Progenitor cell of endocrine pancreas (in vitro differentiated cells): ENCODE results near the gene RFX1. TPM values are rescaled to one million over a fixed set of nuclear protein-coding genes. Genes with fewer than 3 reads are reported as not detected.

Source experiments
- DNase-seq: peaks from one replicate; pipeline ENCODE4 v3.0.0; 2021; ENCODE audit warnings: low spot score; ENCODE audit not compliant: unreplicated experiment
- H3K27ac Mint-ChIP-seq: 2 replicates; pipeline ENCODE4 v1.8.0; 2021; ENCODE audit warnings: mild to moderate bottlenecking, moderate library complexity, mixed read lengths
- H3K27me3 Mint-ChIP-seq: 2 replicates; pipeline ENCODE4 v1.8.0; 2021; ENCODE audit warnings: mixed read lengths
- H3K36me3 Mint-ChIP-seq: 2 replicates; pipeline ENCODE4 v1.8.0; 2022; ENCODE audit warnings: mixed read lengths; ENCODE audit not compliant: insufficient read depth
- H3K4me1 Mint-ChIP-seq: 2 replicates; pipeline ENCODE4 v1.8.0; 2021; ENCODE audit warnings: low read depth, mixed read lengths
- H3K4me3 Mint-ChIP-seq: 2 replicates; pipeline ENCODE4 v1.8.0; 2021; ENCODE audit warnings: low read depth, mild to moderate bottlenecking, moderate library complexity, mixed read lengths
- H3K9me3 Mint-ChIP-seq: 2 replicates; pipeline ENCODE4 v1.8.0; 2021; ENCODE audit warnings: low read depth, mixed read lengths
- total RNA-seq: library from RNA; stranded (reverse); gene quantifications from 2 replicates; pipeline ENCODE4 v1.2.1, GENCODE V29; 2021
- TF ChIP-seq, protein P1 (sequence below): fragments of 200-600 bp; sonication (generic); IDR thresholded peaks from one replicate; pipeline ENCODE4 v1.5.0; 2021; ENCODE audit warnings: antibody characterized with exemption, mild to moderate bottlenecking; ENCODE audit not compliant: unreplicated experiment

The RFX1 gene
- total RNA-seq, 1 donor from 2014 or later, result 26.5 TPM

DNA sequence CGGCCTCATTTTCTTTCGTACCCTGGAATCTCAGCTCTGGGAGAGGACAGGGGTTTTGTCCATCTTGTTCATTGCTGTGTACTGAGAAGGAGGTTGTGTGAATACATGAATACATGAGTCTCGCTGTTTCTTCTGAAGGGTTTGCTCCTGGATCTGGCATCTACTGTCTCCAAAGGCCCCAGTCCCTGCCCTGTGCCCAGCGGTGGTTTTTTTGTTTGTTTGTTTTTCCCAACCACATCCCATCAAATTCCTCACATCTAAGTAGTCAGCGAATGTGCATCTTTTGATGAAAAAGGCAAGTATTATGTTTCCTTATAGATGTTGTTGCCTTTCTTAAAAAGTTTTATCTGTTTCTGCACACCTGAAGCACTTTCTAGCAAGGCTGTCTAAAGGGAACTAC is 41.3 kb downstream of the RFX1 start:
- TF ChIP-seq, protein P1, sequence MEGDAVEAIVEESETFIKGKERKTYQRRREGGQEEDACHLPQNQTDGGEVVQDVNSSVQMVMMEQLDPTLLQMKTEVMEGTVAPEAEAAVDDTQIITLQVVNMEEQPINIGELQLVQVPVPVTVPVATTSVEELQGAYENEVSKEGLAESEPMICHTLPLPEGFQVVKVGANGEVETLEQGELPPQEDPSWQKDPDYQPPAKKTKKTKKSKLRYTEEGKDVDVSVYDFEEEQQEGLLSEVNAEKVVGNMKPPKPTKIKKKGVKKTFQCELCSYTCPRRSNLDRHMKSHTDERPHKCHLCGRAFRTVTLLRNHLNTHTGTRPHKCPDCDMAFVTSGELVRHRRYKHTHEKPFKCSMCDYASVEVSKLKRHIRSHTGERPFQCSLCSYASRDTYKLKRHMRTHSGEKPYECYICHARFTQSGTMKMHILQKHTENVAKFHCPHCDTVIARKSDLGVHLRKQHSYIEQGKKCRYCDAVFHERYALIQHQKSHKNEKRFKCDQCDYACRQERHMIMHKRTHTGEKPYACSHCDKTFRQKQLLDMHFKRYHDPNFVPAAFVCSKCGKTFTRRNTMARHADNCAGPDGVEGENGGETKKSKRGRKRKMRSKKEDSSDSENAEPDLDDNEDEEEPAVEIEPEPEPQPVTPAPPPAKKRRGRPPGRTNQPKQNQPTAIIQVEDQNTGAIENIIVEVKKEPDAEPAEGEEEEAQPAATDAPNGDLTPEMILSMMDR, result no peak
- Mint-ChIP-seq H3K9me3 (no peaks in the 10 kb centered on the region), H3K36me3 (peaks cover 23% of the 10 kb centered on the region), H3K27me3 (peaks cover 3% of the 10 kb centered on the region), H3K4me1 (no peaks in the 10 kb centered on the region), H3K4me3 (no peak overlapping the region), H3K27ac (no peak overlapping the region)
- DNase-seq, result no peak

DNA sequence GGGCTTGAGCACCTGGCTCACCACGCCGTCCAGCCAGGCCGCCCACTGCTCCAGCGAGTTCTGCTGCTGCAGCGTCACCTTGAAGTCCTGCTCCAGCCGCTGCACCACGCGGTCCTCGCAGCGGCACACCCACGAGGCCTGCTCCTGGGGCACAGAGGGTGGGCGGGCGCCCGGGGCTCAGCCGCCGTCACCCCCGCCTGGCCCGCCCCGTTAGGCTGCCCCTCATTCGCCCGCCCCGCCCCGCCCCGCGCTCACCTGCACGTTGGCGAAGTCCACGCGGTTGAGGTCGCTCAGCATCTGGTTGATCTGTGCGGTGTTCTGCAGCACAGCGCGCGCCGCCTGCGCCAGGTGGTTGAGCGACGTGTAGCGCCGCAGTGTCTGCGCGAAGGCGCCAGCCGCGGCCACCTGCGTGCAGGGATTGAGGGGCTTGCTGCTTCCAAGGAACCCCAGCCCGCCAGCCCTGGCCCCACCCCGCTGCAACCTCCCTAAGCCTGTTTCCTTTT is 42.5 kb downstream of the RFX1 start:
- Mint-ChIP-seq H3K27ac (no peak overlapping the region), H3K9me3 (no peaks in the 10 kb centered on the region), H3K36me3 (peaks cover 18% of the 10 kb centered on the region), H3K4me3 (no peak overlapping the region), H3K27me3 (peaks cover 3% of the 10 kb centered on the region), H3K4me1 (no peaks in the 10 kb centered on the region)
- DNase-seq, result no peak
- TF ChIP-seq, protein P1, result no peak

DNA sequence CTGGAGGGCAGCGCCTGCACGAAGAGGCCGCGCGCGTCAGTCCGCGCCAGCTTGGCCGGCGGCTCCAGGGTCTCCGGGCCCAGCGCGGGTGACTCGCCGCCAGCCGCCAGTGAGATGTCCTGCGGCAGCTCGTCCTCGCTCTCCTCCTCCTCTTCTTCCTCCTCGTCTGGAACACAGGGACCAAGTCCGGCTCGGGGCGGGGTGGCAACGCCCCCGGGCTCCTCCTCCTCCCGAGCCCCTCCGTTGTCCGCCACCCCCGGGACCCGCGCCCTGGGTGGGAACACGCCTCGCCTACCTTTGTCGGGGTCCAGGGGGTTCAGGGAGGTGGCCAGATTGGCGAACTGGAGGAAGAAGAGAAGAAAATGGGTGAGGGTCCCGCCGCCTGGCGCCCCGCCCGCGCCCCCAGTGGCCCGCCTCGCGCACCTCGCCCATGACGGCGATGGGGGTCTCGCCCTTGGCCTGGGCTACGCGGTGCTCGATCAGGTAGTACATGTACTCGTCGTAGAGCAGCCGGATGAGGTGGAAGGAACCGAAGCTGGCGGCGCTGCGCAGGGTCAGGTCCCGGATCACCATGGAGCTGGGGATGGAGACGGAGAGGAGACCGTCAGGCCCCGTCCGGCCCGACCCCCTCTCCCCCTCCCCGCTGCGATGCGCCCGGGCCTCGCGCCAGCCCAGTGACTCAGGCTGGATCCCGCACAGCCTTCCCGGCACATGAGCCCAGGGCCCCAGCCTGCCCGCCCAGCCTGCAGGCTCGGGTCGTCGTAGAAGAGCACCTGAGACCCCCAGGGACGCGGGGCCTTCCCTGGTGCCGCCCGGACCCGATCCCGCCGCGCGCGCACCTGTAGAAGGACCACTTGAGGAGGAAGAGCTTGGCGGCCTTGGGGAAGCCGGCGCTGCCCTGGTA is 43.2 kb downstream of the RFX1 start:
- no peak overlapping the region for H3K27ac Mint-ChIP-seq
- H3K36me3 Mint-ChIP-seq, result peaks cover 20% of the 10 kb centered on the region
- H3K4me3 Mint-ChIP-seq, result no peak overlapping the region
- H3K4me1 Mint-ChIP-seq, result no peaks in the 10 kb centered on the region
- TF ChIP-seq, protein P1, result no peak
- DNase-seq, result no peak
- no peaks in the 10 kb centered on the region for H3K9me3 Mint-ChIP-seq
- peaks cover 3% of the 10 kb centered on the region for H3K27me3 Mint-ChIP-seq

DNA sequence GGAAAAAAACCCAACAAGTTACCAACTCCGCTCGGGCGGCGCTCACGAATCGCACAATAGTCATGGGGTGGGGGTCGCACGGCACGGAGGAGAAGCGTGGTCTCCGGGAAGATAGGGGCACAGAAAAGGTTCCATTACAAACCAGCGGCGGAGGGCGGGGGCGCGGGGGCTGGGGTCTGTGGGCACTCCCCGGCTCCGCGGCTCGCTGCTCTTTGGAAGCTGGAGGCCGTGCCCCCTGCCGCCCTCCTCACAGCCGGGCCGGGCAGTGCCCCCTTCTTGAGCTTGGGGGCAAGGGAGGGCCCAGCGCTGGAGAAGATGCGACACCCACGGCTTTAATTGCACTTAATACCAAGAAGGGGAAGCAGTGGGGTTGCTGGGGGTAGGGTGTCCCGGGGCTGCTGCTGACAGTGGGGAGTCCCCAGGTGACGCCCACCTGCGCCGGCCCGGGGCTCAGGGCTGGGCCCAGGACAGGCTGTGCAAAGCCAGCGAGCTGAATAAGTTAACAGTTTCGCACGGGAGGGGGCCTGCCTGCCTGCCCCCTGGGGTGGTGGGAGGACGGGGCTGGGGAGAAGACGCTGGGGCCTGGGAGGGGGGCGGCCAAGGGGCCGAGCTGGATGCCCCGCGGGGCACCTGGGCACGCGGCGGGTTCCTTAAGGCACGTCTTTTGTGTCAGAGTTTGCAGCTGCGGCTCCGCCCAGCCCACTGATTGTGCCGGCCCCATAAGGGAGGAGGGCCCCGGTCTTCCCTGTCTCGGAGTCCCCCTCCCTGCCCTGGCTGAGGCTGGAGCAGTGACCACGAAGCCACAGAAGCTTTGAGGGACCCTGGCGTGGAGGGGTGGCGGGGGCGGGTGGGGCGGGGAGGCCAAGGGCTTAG is 44.1 kb downstream of the RFX1 start:
- DNase-seq, result no peak
- Mint-ChIP-seq H3K36me3 (peaks cover 20% of the 10 kb centered on the region), H3K9me3 (no peaks in the 10 kb centered on the region), H3K27me3 (peaks cover 3% of the 10 kb centered on the region), H3K4me3 (no peak overlapping the region), H3K4me1 (no peaks in the 10 kb centered on the region), H3K27ac (no peak overlapping the region)
- TF ChIP-seq, protein P1, result no peak
